Osteocyte (in vitro differentiated cells): Measurements from ENCODE around the gene TIE1. TPM values are rescaled to one million over a fixed set of nuclear protein-coding genes. Genes with fewer than 3 reads are reported as not detected.
A peak's percentile ranks its signal among the peaks of the same experiment; 100 is the strongest.

ENCODE experiments used
- DNase-seq: peaks from one replicate; pipeline ENCODE4 v3.0.0; 2021; ENCODE audit warnings: mixed read lengths; ENCODE audit not compliant: unreplicated experiment; ENCODE audit errors: extremely low spot score
- H3K27ac Mint-ChIP-seq: one replicate; pipeline ENCODE4 v1.8.0; 2021; ENCODE audit warnings: mild to moderate bottlenecking, mixed read lengths; ENCODE audit not compliant: unreplicated experiment
- H3K27me3 Mint-ChIP-seq: one replicate; pipeline ENCODE4 v1.8.0; 2021; ENCODE audit warnings: mixed read lengths; ENCODE audit not compliant: unreplicated experiment
- H3K36me3 Mint-ChIP-seq: one replicate; pipeline ENCODE4 v1.8.0; 2021; ENCODE audit warnings: mixed read lengths; ENCODE audit not compliant: unreplicated experiment
- H3K4me1 Mint-ChIP-seq: one replicate; pipeline ENCODE4 v1.8.0; 2021; ENCODE audit warnings: mixed read lengths; ENCODE audit not compliant: unreplicated experiment
- H3K4me3 Mint-ChIP-seq: one replicate; pipeline ENCODE4 v1.8.0; 2021; ENCODE audit warnings: mild to moderate bottlenecking, moderate library complexity, mixed read lengths; ENCODE audit not compliant: unreplicated experiment
- H3K9me3 Mint-ChIP-seq: one replicate; pipeline ENCODE4 v1.8.0; 2021; ENCODE audit warnings: mixed read lengths; ENCODE audit not compliant: unreplicated experiment
- total RNA-seq: library from RNA; stranded (reverse); gene quantifications from 2 replicates; pipeline ENCODE4 v1.2.1, GENCODE V29; 2021
- TF ChIP-seq, protein P1 (sequence below): fragments of 200-600 bp; sonication (generic); IDR thresholded peaks from 2 replicates; pipeline ENCODE4 v1.5.0; 2021; ENCODE audit warnings: antibody characterized with exemption, mild to moderate bottlenecking, moderate library complexity

The TIE1 gene
- total RNA-seq, 1 donor from 2014 or later = not detected

DNA sequence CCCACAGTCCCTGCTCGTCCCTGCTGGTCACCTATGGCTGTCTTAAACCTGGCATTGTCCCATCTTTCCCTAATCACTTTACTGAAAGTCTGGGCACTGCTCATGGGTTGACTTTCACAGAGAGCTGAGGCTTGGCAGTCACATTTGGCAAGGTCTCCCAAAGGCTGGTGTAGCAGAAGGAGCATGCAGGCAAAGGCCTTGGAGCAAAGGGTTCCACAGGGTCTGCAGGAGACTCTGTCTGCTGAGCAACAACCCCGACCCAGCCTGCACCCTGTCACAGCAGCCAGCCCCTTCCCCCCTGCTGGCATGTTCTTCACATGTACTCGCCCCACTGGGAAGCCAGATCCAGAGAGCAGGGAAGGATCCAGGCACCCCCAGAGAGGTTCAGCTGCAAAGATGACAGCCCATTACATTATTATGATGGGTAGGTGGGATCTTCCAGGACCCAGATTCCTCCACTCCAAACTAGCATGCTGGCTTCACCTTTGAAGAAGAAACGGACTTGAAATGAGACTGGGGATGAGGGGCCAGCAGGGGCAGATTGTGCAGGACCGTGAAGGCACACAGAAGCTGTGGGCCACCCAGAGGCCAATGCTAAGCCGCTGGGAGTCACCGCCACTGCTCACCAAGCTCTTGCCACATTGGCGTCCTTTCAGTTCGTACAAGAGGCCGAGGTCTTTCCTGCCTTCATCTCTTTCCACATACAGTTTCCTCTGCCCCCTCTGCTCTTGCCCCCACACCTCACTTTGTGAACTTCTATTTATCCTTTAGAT is 45.2 kb upstream of the TIE1 start:
- H3K4me1 Mint-ChIP-seq = no peaks in the 10 kb centered on the region
- H3K4me3 Mint-ChIP-seq = no peak overlapping the region
- no peak overlapping the region for H3K27ac Mint-ChIP-seq
- TF ChIP-seq, protein P1, sequence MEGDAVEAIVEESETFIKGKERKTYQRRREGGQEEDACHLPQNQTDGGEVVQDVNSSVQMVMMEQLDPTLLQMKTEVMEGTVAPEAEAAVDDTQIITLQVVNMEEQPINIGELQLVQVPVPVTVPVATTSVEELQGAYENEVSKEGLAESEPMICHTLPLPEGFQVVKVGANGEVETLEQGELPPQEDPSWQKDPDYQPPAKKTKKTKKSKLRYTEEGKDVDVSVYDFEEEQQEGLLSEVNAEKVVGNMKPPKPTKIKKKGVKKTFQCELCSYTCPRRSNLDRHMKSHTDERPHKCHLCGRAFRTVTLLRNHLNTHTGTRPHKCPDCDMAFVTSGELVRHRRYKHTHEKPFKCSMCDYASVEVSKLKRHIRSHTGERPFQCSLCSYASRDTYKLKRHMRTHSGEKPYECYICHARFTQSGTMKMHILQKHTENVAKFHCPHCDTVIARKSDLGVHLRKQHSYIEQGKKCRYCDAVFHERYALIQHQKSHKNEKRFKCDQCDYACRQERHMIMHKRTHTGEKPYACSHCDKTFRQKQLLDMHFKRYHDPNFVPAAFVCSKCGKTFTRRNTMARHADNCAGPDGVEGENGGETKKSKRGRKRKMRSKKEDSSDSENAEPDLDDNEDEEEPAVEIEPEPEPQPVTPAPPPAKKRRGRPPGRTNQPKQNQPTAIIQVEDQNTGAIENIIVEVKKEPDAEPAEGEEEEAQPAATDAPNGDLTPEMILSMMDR = no peak
- peaks cover 38% of the 10 kb centered on the region for H3K27me3 Mint-ChIP-seq
- H3K36me3 Mint-ChIP-seq = no peaks in the 10 kb centered on the region
- DNase-seq = peak; percentile 74
- H3K9me3 Mint-ChIP-seq = no peaks in the 10 kb centered on the region

- peaks cover 3% of the 10 kb centered on the region for H3K9me3 Mint-ChIP-seq
- peak; percentile 71 for DNase-seq
- no peaks in the 10 kb centered on the region for H3K4me1 Mint-ChIP-seq
- H3K27me3 Mint-ChIP-seq = peaks cover 30% of the 10 kb centered on the region
- no peaks in the 10 kb centered on the region for H3K36me3 Mint-ChIP-seq
- H3K4me3 Mint-ChIP-seq = no peak overlapping the region
- H3K27ac Mint-ChIP-seq = no peak overlapping the region
- TF ChIP-seq, protein P1 = no peak
Measured at GRCh38 chr1:43256675-43257570, 43.9 kb upstream of the TIE1 start.

DNA sequence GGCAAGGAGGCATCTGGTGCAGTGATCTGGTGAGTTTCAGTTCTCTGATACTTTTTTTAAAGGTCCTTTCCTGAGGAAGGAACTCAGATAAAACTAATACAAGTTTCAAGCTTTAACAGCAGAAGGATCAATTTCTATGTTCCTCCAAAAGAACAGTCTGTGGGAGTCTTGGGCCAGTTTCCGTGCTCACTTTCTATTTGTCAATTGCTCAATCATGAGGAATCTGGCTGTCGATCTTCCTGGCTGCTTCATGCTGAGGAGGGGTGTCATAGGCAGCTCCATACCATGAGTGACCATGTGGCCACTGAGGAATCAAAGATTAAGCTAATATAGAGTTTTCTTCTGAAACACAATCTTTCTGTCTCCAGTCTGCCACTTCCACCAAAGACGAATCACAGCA is 42.4 kb upstream of the TIE1 start:
- TF ChIP-seq, protein P1 = no peak
- Mint-ChIP-seq H3K9me3 (peaks cover 13% of the 10 kb centered on the region), H3K4me3 (no peak overlapping the region), H3K4me1 (no peaks in the 10 kb centered on the region), H3K27ac (no peak overlapping the region), H3K36me3 (peaks cover 3% of the 10 kb centered on the region), H3K27me3 (peaks cover 15% of the 10 kb centered on the region)
- no peak for DNase-seq

DNA sequence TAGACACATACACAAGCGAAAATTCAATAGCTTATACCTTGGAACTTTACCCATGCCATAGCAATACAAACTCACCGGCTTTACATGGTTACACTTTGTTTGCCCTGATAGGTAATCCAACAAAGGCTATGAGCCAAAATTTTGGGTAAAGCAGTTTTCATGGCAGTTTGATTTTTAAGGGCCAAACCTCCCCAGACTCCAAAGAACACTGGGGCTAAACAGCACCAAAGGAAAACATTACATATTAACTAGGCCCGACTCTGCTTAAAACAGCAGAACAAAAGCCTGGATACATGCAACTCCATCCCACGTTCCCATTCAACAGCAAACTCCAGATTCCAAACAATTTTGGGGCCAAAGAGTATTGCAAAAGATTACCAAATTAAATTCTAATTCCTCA is 35.4 kb upstream of the TIE1 start:
- peaks cover 20% of the 10 kb centered on the region for H3K9me3 Mint-ChIP-seq
- H3K4me3 Mint-ChIP-seq = no peak overlapping the region
- no peak for DNase-seq
- H3K36me3 Mint-ChIP-seq = peaks cover 3% of the 10 kb centered on the region
- peaks cover 4% of the 10 kb centered on the region for H3K4me1 Mint-ChIP-seq
- TF ChIP-seq, protein P1 = no peak
- no peak overlapping the region for H3K27ac Mint-ChIP-seq
- peaks cover 3% of the 10 kb centered on the region for H3K27me3 Mint-ChIP-seq

GRCh38 chr1:43266881-43267280 is 33.9 kb upstream of the TIE1 start:
- Mint-ChIP-seq H3K4me1 (peaks cover 9% of the 10 kb centered on the region), H3K27ac (no peak overlapping the region), H3K9me3 (peaks cover 17% of the 10 kb centered on the region), H3K4me3 (no peak overlapping the region), H3K36me3 (peaks cover 3% of the 10 kb centered on the region), H3K27me3 (peaks cover 7% of the 10 kb centered on the region)
- no peak for DNase-seq
- TF ChIP-seq, protein P1 = no peak
